ENCODE measurements around the gene NUCKS1.

DNA sequence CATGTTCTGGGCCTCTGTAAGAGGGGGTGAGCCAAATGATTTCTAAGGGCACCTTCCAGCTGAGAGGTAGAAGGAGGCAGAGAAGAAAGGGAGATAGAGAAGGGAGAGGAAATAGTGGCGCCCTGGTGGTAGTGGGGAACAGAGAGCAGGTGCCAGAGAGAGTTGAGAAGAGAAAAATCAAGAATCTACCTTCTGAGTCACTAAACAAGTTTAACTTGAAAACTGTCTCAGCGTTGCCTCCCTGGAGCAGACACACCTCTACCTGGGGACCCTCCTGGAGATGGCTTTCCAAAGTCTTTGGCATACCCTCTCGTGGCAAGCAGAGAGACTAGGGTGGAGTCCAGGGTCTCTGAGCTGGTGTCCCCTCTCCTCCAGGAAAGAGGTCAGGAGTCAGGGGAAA is 68.6 kb downstream of the NUCKS1 start:
- TF ChIP-seq, protein P1, sequence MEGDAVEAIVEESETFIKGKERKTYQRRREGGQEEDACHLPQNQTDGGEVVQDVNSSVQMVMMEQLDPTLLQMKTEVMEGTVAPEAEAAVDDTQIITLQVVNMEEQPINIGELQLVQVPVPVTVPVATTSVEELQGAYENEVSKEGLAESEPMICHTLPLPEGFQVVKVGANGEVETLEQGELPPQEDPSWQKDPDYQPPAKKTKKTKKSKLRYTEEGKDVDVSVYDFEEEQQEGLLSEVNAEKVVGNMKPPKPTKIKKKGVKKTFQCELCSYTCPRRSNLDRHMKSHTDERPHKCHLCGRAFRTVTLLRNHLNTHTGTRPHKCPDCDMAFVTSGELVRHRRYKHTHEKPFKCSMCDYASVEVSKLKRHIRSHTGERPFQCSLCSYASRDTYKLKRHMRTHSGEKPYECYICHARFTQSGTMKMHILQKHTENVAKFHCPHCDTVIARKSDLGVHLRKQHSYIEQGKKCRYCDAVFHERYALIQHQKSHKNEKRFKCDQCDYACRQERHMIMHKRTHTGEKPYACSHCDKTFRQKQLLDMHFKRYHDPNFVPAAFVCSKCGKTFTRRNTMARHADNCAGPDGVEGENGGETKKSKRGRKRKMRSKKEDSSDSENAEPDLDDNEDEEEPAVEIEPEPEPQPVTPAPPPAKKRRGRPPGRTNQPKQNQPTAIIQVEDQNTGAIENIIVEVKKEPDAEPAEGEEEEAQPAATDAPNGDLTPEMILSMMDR (CRISPR knock-in tag; IDR thresholded peaks at IDR 0.05): no peak
- TF ChIP-seq ZNF160 (CRISPR knock-in tag; IDR thresholded peaks at IDR 0.05): no peak
- TF ChIP-seq POLR2A (IDR thresholded peaks at IDR 0.05; ENCODE audit: insufficient read depth in 1 of 2, low read depth in 2 of 2, low read length in 2 of 2): no peak

All from HepG2 (cell line).